Suprapubic skin (tissue), 4 donors: Measurements from ENCODE around the gene COMMD9. TPM values are rescaled to one million over a fixed set of nuclear protein-coding genes. Genes with fewer than 3 reads are reported as not detected.

Experiments used
- DNase-seq, 2 donors: peaks; one replicate each; pipeline ENCODE4 v3.0.0-alpha.2; 2019; ENCODE audit warnings: low spot score in 2 of 2
- H3K27ac ChIP-seq: fragments of 200-600 bp; sonication (generic); one replicate; pipeline ENCODE4 v1.5.1; 2019
- H3K27me3 ChIP-seq: fragments of 200-600 bp; sonication (generic); one replicate; pipeline ENCODE4 v1.5.1; 2019
- H3K36me3 ChIP-seq: fragments of 200-600 bp; sonication (generic); one replicate; pipeline ENCODE4 v1.5.1; 2019
- H3K4me1 ChIP-seq: fragments of 200-600 bp; sonication (generic); one replicate; pipeline ENCODE4 v1.5.1; 2019
- H3K4me3 ChIP-seq: fragments of 200-600 bp; sonication (generic); one replicate; pipeline ENCODE4 v1.5.1; 2019; ENCODE audit warnings: mild to moderate bottlenecking
- H3K9me3 ChIP-seq: fragments of 200-600 bp; sonication (generic); one replicate; pipeline ENCODE4 v1.5.1; 2019
- CTCF ChIP-seq, 2 donors: fragments of 200-600 bp in 1 of 2; fragments of 450-650 bp in 1 of 2; sonication (generic) in 1 of 2; IDR thresholded peaks; one replicate each; pipeline ENCODE4 v1.5.1; 2016 to 2019; ENCODE audit warnings: antibody characterized with exemption in 2 of 2, mild to moderate bottlenecking in 1 of 2, moderate library complexity in 1 of 2
- EP300 ChIP-seq: sonication (generic); formaldehyde crosslinking; IDR thresholded peaks from one replicate; pipeline ENCODE4 v1.6.1; 2017; ENCODE audit warnings: antibody characterized with exemption
- POLR2A ChIP-seq, 2 donors: fragments of 450-650 bp; IDR thresholded peaks; one replicate each; pipeline ENCODE4 v1.6.1; 2017; ENCODE audit warnings: antibody characterized with exemption in 2 of 2, mild to moderate bottlenecking in 2 of 2, moderate library complexity in 2 of 2
- POLR2AphosphoS5 ChIP-seq, 3 donors: sonication (generic); formaldehyde crosslinking; IDR thresholded peaks; one replicate each; pipeline ENCODE4 v1.6.1; 2017; ENCODE audit warnings: antibody characterized with exemption in 3 of 3
- WGBS: methylation state at CpG from one replicate; pipeline ENCODE4 v1.1.5; 2018; 5-methylcytosine and 5-hydroxymethylcytosine counted together
- total RNA-seq, 4 donors: library from RNA; depleted of rRNA; stranded (reverse); fragments of >200 nt; gene quantifications; one replicate each; pipeline ENCODE4 v1.1.0, GENCODE V29; 2016

The COMMD9 gene
- total RNA-seq, 4 donors from 2014 or later = 40.1 to 55.0 (median 46.6) TPM

- 76% methylated on average over 3 of the region's 3 CpGs for WGBS
- no peak for DNase-seq
- no peak for TF ChIP-seq EP300
- Histone ChIP-seq H3K4me1 (no peaks in the 10 kb centered on the region), H3K27ac (no peak overlapping the region), H3K4me3 (no peak overlapping the region), H3K36me3 (no peaks in the 10 kb centered on the region), H3K27me3 (peaks cover 10% of the 10 kb centered on the region), H3K9me3 (no peaks in the 10 kb centered on the region)
Measured at GRCh38 chr11:36313750-36314433, 24.7 kb upstream of the COMMD9 start.

GRCh38 chr11:36312611-36313472 is 23.6 kb upstream of the COMMD9 start:
- H3K27ac ChIP-seq = no peak overlapping the region
- WGBS = 49% methylated on average over 6 of the region's 6 CpGs
- no peaks in the 10 kb centered on the region for H3K4me1 ChIP-seq
- no peak for TF ChIP-seq CTCF (IDR thresholded peaks at IDR 0.05)
- TF ChIP-seq POLR2AphosphoS5 (IDR thresholded peaks at IDR 0.05) = no peak
- TF ChIP-seq POLR2A (IDR thresholded peaks at IDR 0.05) = no peak
- TF ChIP-seq EP300 = no peak
- peaks cover 10% of the 10 kb centered on the region for H3K27me3 ChIP-seq
- DNase-seq = no peak
- no peak overlapping the region for H3K4me3 ChIP-seq
- H3K36me3 ChIP-seq = no peaks in the 10 kb centered on the region
- no peaks in the 10 kb centered on the region for H3K9me3 ChIP-seq

- H3K4me1 ChIP-seq = no peaks in the 10 kb centered on the region
- WGBS = 88% methylated on average over 4 of the region's 4 CpGs
Measured at GRCh38 chr11:36311926-36312595, 22.8 kb upstream of the COMMD9 start.

GRCh38 chr11:36309779-36310178 is 20.6 kb upstream of the COMMD9 start:
- H3K4me3 ChIP-seq = no peak overlapping the region
- H3K9me3 ChIP-seq = no peaks in the 10 kb centered on the region
- no peak overlapping the region for H3K27ac ChIP-seq
- 92% methylated on average over 4 of the region's 4 CpGs for WGBS
- H3K36me3 ChIP-seq = no peaks in the 10 kb centered on the region
- no peaks in the 10 kb centered on the region for H3K4me1 ChIP-seq
- peaks cover 10% of the 10 kb centered on the region for H3K27me3 ChIP-seq
- no peak for DNase-seq
- TF ChIP-seq CTCF (IDR thresholded peaks at IDR 0.05) (no peak), EP300 (no peak), POLR2A (IDR thresholded peaks at IDR 0.05) (no peak), POLR2AphosphoS5 (IDR thresholded peaks at IDR 0.05) (no peak)

More at GRCh38 chr11:36311926-36312595, 22.8 kb upstream of the COMMD9 start:
- no peak overlapping the region for H3K4me3 ChIP-seq
- H3K27me3 ChIP-seq = peaks cover 10% of the 10 kb centered on the region
- H3K27ac ChIP-seq = no peak overlapping the region
- H3K36me3 ChIP-seq = no peaks in the 10 kb centered on the region
- H3K9me3 ChIP-seq = no peaks in the 10 kb centered on the region
- TF ChIP-seq POLR2A (IDR thresholded peaks at IDR 0.05) (no peak), EP300 (no peak), CTCF (IDR thresholded peaks at IDR 0.05) (no peak), POLR2AphosphoS5 (IDR thresholded peaks at IDR 0.05) (no peak)
- DNase-seq = no peak

GRCh38 chr11:36308577-36308976 is 19.4 kb upstream of the COMMD9 start:
- Histone ChIP-seq H3K27ac (no peak overlapping the region), H3K27me3 (peaks cover 8% of the 10 kb centered on the region), H3K9me3 (no peaks in the 10 kb centered on the region), H3K36me3 (no peaks in the 10 kb centered on the region), H3K4me1 (no peaks in the 10 kb centered on the region), H3K4me3 (no peak overlapping the region)
- no peak for DNase-seq
- TF ChIP-seq EP300 (no peak), POLR2A (IDR thresholded peaks at IDR 0.05) (no peak), POLR2AphosphoS5 (IDR thresholded peaks at IDR 0.05) (no peak), CTCF (IDR thresholded peaks at IDR 0.05) (no peak)
- 53% methylated on average over 1 of the region's 1 CpG for WGBS
